IPS DF 6.9 (cell line): ENCODE measurements around the gene SLC16A5.

Experiments
- DNase-seq: peaks from one replicate; pipeline ENCODE4 v3.0.0-alpha.2; 2013; ENCODE audit warnings: low read depth, low spot score
- H3K27ac ChIP-seq: one replicate; pipeline ENCODE4 v1.5.1; 2013; ENCODE audit warnings: low read length, control low read depth
- H3K27me3 ChIP-seq: 2 replicates; pipeline ENCODE4 v1.6.1; 2013; ENCODE audit warnings: mild to moderate bottlenecking, low read length; ENCODE audit not compliant: control insufficient read depth, insufficient read depth
- H3K36me3 ChIP-seq: 2 replicates; pipeline ENCODE4 v1.6.1; 2013; ENCODE audit warnings: low read length; ENCODE audit not compliant: control insufficient read depth, insufficient read depth
- H3K4me1 ChIP-seq: 2 replicates; pipeline ENCODE4 v1.6.1; 2013; ENCODE audit warnings: low read length; ENCODE audit not compliant: control insufficient read depth, insufficient read depth
- H3K4me3 ChIP-seq: 2 replicates; pipeline ENCODE4 v1.5.1; 2013; ENCODE audit warnings: mild to moderate bottlenecking, low read length
- H3K9me3 ChIP-seq: 2 replicates; pipeline ENCODE4 v1.6.1; 2013; ENCODE audit warnings: low read length, inconsistent platforms; ENCODE audit not compliant: control insufficient read depth, insufficient read depth
- WGBS: extraction: QIAGEN DNeasy Blood & Tissue Kit; methylation state at CpG from one replicate; pipeline ENCODE4 v1.1.7; 2013; ENCODE audit warnings: mixed read lengths, missing lambda C conversion rate; ENCODE audit not compliant: insufficient read length, insufficient coverage; 5-methylcytosine and 5-hydroxymethylcytosine counted together

SLC16A5 gene

GRCh38 chr17:75111777-75112335 is 24.1 kb downstream of the SLC16A5 start:
- DNase-seq, result no peak
- H3K9me3 ChIP-seq, result no peaks in the 10 kb centered on the region
- WGBS, result no CpG with 5 or more reads among the region's 7 CpGs

GRCh38 chr17:75113798-75114551 is 26.2 kb downstream of the SLC16A5 start:
- H3K36me3 ChIP-seq, result no peaks in the 10 kb centered on the region
- no CpG with 5 or more reads among the region's 22 CpGs for WGBS

More at GRCh38 chr17:75111777-75112335, 24.1 kb downstream of the SLC16A5 start:
- Histone ChIP-seq H3K27ac (no peak overlapping the region), H3K27me3 (no peaks in the 10 kb centered on the region), H3K36me3 (no peaks in the 10 kb centered on the region), H3K4me3 (no peak overlapping the region), H3K4me1 (no peaks in the 10 kb centered on the region)

GRCh38 chr17:75114552-75115314 is 27.0 kb downstream of the SLC16A5 start:
- H3K4me3 ChIP-seq, result no peak overlapping the region
- no CpG with 5 or more reads among the region's 19 CpGs for WGBS
- no peak for DNase-seq
- H3K4me1 ChIP-seq, result no peaks in the 10 kb centered on the region
- H3K27me3 ChIP-seq, result no peaks in the 10 kb centered on the region
- H3K9me3 ChIP-seq, result no peaks in the 10 kb centered on the region
- no peak overlapping the region for H3K27ac ChIP-seq
- H3K36me3 ChIP-seq, result no peaks in the 10 kb centered on the region

More at GRCh38 chr17:75113798-75114551, 26.2 kb downstream of the SLC16A5 start:
- peak; percentile 90 for DNase-seq
- no peaks in the 10 kb centered on the region for H3K4me1 ChIP-seq
- H3K9me3 ChIP-seq, result no peaks in the 10 kb centered on the region
- H3K4me3 ChIP-seq, result no peak overlapping the region
- no peaks in the 10 kb centered on the region for H3K27me3 ChIP-seq
- no peak overlapping the region for H3K27ac ChIP-seq

GRCh38 chr17:75115555-75115954 is 27.8 kb downstream of the SLC16A5 start:
- no peaks in the 10 kb centered on the region for H3K4me1 ChIP-seq
- DNase-seq, result no peak
- no peaks in the 10 kb centered on the region for H3K27me3 ChIP-seq
- H3K36me3 ChIP-seq, result no peaks in the 10 kb centered on the region
- H3K27ac ChIP-seq, result no peak overlapping the region
- H3K9me3 ChIP-seq, result no peaks in the 10 kb centered on the region
- H3K4me3 ChIP-seq, result no peak overlapping the region

GRCh38 chr17:75116737-75117136 is 29.0 kb downstream of the SLC16A5 start:
- no peak for DNase-seq
- no CpG with 5 or more reads among the region's 9 CpGs for WGBS
- H3K36me3 ChIP-seq, result no peaks in the 10 kb centered on the region
- no peak overlapping the region for H3K27ac ChIP-seq
- no peaks in the 10 kb centered on the region for H3K9me3 ChIP-seq
- H3K4me3 ChIP-seq, result no peak overlapping the region
- no peaks in the 10 kb centered on the region for H3K4me1 ChIP-seq
- H3K27me3 ChIP-seq, result no peaks in the 10 kb centered on the region

GRCh38 chr17:75118307-75118706 is 30.6 kb downstream of the SLC16A5 start:
- no CpG with 5 or more reads among the region's 14 CpGs for WGBS
- H3K4me1 ChIP-seq, result no peaks in the 10 kb centered on the region

GRCh38 chr17:75124041-75124818 is 36.5 kb downstream of the SLC16A5 start:
- Histone ChIP-seq H3K27me3 (no peaks in the 10 kb centered on the region), H3K4me3 (no peak overlapping the region), H3K27ac (no peak overlapping the region), H3K36me3 (peaks cover 6% of the 10 kb centered on the region; the same call in 1 of the 2 replicates), H3K9me3 (no peaks in the 10 kb centered on the region), H3K4me1 (peaks cover 1% of the 10 kb centered on the region; the same call in 1 of the 2 replicates)
- DNase-seq, result no peak
- WGBS, result no CpG with 5 or more reads among the region's 19 CpGs

More at GRCh38 chr17:75118307-75118706, 30.6 kb downstream of the SLC16A5 start:
- Histone ChIP-seq H3K4me3 (no peak overlapping the region), H3K27ac (no peak overlapping the region), H3K27me3 (no peaks in the 10 kb centered on the region), H3K9me3 (no peaks in the 10 kb centered on the region), H3K36me3 (no peaks in the 10 kb centered on the region)
- no peak for DNase-seq

- no CpG with 5 or more reads among the region's 4 CpGs for WGBS
- Histone ChIP-seq H3K4me1 (peaks cover 1% of the 10 kb centered on the region; the same call in 1 of the 2 replicates), H3K27me3 (no peaks in the 10 kb centered on the region), H3K27ac (no peak overlapping the region), H3K4me3 (no peak overlapping the region), H3K36me3 (peaks cover 11% of the 10 kb centered on the region), H3K9me3 (no peaks in the 10 kb centered on the region)
- DNase-seq, result no peak
Measured at GRCh38 chr17:75124819-75125162, 37.0 kb downstream of the SLC16A5 start.

GRCh38 chr17:75125984-75126383 is 38.2 kb downstream of the SLC16A5 start:
- Histone ChIP-seq H3K27me3 (no peaks in the 10 kb centered on the region), H3K4me3 (no peak overlapping the region), H3K9me3 (no peaks in the 10 kb centered on the region), H3K27ac (no peak overlapping the region), H3K36me3 (peaks cover 12% of the 10 kb centered on the region), H3K4me1 (peaks cover 1% of the 10 kb centered on the region; the same call in 1 of the 2 replicates)
- no CpG with 5 or more reads among the region's 3 CpGs for WGBS
- DNase-seq, result no peak

GRCh38 chr17:75126954-75127353 is 39.2 kb downstream of the SLC16A5 start:
- Histone ChIP-seq H3K4me1 (peaks cover 1% of the 10 kb centered on the region; the same call in 1 of the 2 replicates), H3K27me3 (no peaks in the 10 kb centered on the region), H3K27ac (no peak overlapping the region), H3K4me3 (no peak overlapping the region), H3K36me3 (peaks cover 12% of the 10 kb centered on the region), H3K9me3 (no peaks in the 10 kb centered on the region)
- no CpG with 5 or more reads among the region's 8 CpGs for WGBS
- DNase-seq, result no peak
